ENCODE measurements around the gene ZSCAN16. TPM values are rescaled to one million over a fixed set of nuclear protein-coding genes. Genes with fewer than 3 reads are reported as not detected.

Gene ZSCAN16
- total RNA-seq, 1 donor from 2014 or later = 6.6 TPM

DNA sequence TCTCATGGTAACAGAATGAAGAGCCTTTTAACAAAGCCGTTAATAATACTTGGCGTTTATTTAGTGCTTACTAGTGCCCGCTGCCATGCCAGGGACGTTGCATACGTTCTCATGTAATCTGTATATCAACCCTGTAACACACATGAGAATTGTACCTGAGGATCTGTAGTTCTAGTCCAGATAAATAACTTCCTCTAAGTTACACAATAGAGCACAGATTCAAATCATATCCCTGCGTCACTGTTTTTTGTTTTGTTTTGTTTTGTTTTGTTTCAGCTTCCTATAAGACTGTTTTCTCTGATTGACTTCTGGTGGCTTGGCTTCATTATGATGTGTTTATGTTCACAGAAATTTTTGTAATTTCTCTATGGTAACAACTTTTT, 553 bp downstream of the ZSCAN16 start:
- intact Hi-C loops (cut with micrococcal nuclease) = loop anchor here (1.0 to 10.0 kb wide), 11 partner anchors 11 to 890 kb away; partner anchors contain the start of genes ZKSCAN4, ZKSCAN8, ZSCAN12 and ZSCAN23

DNA sequence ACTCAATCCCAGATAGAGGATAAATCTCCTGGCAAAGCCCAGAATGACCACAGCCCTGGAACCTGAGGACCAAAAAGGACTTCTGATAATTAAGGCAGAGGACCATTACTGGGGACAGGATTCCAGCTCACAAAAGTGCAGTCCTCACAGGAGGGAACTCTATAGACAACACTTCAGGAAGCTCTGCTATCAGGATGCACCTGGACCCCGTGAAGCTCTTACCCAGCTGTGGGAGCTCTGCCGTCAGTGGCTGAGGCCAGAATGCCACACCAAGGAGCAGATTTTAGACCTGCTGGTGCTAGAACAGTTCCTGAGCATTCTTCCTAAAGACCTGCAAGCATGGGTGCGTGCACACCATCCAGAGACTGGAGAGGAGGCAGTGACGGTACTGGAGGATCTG, 992 bp downstream of the ZSCAN16 start:
- intact Hi-C loops (cut with micrococcal nuclease) = loop anchor here (10.0 kb wide), 1 partner anchor 889 kb away; no protein-coding TSS in a partner anchor

DNA sequence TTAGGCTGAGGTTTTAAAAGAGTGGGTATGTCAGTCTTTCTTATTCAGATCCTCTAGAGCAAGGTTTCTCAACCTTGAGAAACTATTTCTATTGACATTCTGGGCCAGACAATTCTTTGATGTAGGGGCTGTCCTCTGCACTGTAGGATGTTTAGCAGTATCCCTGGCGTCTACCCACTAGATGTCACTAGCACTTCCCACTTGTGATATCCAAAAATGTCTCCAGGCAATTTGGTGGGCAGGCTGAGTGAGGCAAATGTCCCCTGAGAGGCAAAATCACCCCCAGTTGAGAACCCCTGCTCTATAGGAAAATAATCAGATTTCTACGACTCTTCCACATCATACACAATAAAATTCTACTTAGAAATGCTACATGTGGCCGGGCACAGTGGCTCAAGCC, 9.6 kb downstream of the ZSCAN16 start:
- intact Hi-C loops (cut with micrococcal nuclease) = loop anchor here (1.0 to 10.0 kb wide), 2 partner anchors 222 to 659 kb away; partner anchors contain the start of gene ZNF184

DNA sequence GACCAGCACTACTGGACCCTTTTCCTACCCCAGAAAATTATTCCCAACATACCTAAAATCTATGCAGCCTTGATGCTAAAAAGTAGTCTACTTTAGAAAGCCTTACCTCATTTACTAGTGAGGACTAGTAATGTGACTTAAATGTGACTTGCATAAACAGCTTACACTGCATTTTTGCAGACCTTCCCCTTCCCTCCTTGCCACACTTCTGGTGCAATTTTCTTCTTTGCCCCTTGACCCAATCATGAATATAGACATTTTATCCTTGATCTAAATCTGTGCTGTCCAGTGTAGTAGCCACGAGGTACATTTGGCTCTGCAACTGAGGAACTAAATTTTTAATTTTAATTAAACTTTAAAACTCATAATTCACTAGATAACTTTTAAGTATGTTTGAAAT, 10.3 kb downstream of the ZSCAN16 start:
- intact Hi-C loops (cut with micrococcal nuclease) = loop anchor here (1.0 to 10.0 kb wide), 5 partner anchors 222 to 957 kb away; partner anchors contain the start of gene ZNF184

DNA sequence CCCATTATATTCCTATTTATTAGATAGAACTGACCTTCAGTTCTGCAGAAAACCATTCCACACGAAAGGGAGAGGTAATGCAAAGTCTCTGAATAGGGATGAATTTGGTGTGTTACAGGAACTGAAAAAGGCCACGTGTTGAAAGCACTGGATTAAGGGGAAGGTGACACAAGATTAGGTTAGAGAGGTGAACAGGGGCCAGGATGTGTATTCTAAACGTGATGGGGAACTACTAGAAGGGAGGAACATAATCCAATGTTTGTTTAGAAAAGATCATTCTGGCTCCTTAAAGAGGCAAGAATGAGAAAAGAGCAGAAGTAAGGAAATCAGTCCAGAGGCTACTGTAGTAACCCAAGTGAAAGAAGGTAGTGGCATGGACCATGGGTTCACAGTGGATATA, 11.0 kb downstream of the ZSCAN16 start:
- intact Hi-C loops (cut with micrococcal nuclease) = loop anchor here (5.0 to 10.0 kb wide), 4 partner anchors 661 to 958 kb away; partner anchors contain the start of gene ZNF184

DNA sequence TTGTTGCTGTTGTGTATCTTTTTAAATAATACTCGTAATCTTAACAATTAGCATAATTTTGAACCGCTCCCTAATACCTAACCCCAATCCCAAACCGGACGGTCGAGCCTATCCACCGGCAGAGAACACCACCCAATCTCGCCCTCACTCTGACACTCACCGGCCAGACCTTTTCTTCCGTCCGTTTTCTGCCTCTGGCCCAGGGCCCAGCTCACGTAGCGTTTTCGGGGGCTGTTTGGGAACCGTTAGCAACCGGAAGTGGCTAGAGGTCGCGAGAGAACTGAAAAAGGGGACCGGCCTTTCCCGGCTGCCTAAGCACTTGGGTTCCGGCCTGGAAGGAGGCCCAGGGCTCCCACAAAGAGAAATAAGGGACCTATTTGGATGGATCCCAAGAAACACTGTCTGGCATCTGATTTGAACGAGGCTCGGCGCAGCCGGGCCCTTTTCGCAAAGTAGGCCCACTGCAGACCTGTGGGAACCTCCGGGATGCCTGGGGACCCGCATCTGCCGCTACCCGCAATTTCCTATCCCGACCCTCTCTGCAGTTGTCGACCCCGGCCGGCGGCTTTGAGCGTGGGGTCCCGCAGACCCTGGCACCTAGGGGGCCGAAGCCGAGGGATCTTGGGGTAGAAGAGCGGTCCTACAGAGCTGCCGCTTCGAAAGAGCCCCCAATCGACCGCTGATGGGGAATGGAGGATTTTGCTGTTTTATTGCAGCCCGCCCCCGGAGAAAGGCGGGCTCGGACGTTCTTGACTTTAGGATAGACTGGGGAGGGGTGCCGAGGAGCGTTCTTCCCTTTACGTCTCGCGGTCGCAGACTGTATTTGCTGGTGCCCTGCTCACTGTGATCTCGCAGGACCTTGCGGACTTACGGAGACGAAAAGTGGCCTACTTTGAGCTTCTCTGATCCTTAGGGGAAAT, 12.4 kb downstream of the ZSCAN16 start:
- intact Hi-C loops (cut with micrococcal nuclease) = loop anchor here (1.0 to 10.0 kb wide), 10 partner anchors 13 to 960 kb away; partner anchors contain the start of genes ZKSCAN4, ZNF184, ZSCAN16 and ZSCAN26

DNA sequence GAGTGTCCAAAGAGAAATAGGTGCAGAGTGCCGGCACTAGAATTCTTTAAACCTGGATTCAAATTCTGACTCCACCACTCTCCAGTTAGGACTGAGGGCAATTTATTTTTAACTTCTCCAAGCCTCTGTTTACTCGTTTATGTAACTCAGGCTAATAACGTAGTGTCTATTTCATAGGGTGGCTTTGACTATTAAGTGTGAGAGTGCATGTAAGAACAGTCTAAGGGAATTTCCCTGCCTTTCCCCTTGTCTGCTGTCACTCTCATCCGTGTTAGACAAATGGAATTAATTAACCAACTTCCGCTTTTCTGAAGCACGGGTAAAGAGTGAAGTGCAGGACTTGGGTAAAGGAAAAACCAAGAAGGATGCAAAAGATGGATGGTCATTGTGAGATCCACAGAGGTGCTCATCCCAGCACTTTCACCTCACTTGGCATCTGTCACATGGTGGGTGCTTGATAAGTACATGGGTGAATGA, 13.1 kb downstream of the ZSCAN16 start:
- intact Hi-C loops (cut with micrococcal nuclease) = loop anchor here (1.0 to 10.0 kb wide), 6 partner anchors 33 to 960 kb away; partner anchors contain the start of gene ZNF184

DNA sequence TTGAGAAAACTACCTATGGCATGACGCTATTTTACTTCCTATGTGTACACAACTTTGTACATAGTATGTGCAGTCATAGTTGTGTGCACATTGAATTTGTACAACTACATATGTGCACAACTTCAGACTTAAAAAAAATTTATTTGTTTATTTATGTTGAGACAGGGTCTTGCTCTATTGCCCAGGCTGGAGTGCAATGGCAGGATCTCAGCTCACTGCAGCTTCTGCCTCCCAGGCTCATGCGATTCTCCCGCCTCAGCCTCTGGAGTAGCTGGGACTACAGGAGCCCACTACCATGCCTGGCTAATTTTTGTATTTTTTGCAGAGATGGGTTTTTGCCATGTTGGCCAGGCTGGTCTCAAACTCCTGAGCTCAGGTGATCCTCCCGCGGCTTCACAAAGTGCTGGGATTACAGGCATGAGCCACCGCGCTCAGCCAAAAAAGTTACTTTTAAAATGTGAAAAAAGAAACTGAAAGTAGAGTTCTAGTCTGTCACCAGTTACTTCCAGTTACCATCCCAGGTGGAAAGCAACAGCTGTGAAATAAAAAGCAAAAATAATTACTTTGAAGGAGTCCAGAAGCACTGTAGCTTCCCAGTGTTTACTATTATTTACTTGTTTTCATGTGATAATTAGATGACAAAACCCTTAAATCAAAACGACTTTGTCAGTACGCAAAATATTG, 15.6 kb downstream of the ZSCAN16 start:
- intact Hi-C loops (cut with micrococcal nuclease) = loop anchor here (1.0 to 10.0 kb wide), 9 partner anchors 73 to 963 kb away; partner anchors contain the start of genes ZNF184 and ZSCAN23

DNA sequence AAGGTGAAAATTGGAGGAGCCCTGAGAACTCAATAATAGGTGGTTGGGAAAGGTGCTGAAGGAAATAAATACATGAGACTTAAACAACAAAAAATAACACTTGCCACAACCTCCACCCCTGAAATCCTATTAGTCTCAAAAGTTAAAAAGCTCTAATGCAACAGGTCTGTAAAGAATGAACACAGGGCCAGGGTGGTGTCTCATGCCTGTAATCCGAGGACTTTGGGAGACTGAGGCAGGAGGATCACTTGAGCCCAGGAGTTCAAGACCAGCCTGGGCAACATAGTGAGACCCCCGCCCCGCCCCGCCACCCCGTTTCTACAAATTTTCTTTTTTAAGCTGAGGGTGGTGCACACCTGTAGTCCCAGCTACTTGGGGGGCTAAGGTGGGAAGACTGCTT, 16.2 kb downstream of the ZSCAN16 start:
- intact Hi-C loops (cut with micrococcal nuclease) = loop anchor here (1.0 to 5.0 kb wide), 11 partner anchors 16 to 447 kb away; partner anchors contain the start of genes ZKSCAN3, ZKSCAN4, ZSCAN12 and ZSCAN16

DNA sequence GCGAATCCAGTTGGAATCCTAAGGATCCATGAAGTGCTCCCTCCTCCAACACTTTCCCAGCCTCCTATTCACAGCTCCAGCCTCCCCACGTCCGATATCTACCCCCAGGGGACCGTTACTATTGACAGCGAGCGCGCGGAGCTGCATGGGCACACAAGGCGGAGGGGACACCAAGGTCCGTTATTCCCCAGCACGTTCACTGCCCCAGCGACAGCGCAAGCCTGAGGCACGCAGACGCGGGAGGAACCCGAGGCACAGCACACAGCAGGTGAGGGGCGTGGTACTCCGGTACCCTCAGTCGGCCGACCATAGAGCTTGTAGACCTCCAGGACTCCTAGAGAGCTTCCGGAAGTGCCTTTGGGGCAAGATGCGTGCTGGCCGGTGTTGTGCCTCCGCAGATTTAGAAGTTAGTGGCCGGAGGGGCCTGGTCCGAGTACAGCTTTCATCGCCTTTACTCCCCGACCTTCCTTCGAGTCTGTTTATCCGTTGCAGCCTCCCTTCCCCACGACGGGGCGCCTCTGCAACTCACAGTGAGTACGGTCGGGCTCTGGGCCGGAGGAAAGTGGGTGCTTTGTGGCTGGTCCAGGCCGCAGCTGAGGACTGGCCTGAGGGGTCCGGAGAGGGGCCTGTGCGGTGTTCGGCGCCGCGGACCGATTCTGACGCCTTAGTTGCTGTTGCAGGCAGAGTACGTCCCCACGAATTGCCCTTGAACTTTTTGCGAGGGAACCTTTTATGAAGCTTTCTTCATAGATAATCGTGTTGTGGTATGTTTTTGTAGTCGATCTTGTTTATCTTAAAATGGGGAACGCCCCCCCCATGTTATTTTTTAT, 17.3 kb downstream of the ZSCAN16 start, which contains the start of gene ZKSCAN8:
TSS of gene ZKSCAN8 (plus strand) at position 384 of the 830 bp plus-strand sequence. CDS start 6,525 bp downstream, outside the sequence.
- intact Hi-C loops (cut with micrococcal nuclease) = loop anchor here (1.0 to 5.0 kb wide), 10 partner anchors 17 to 446 kb away; partner anchors contain the start of genes ZKSCAN3, ZKSCAN4, ZSCAN12 and ZSCAN16

DNA sequence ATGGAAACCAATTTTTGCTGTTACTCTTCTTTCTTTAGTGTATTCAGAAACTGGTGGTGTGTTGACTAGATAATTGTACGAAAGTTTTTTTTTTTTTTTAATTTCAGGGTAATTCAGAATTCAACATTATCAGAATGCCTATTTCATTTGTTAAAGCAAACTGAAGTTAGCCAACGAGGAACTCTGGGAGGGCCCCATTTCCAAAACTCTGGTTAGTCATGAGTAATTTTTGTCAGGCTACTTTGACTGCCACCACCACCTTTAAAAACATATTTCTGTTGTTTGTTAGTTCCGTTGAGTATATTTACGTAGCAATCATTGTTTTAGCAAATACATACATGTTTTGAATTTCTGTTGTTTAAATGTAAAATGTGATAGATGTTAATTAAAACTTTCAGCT, 18.0 kb downstream of the ZSCAN16 start:
- intact Hi-C loops (cut with micrococcal nuclease) = loop anchor here (5.0 kb wide), 2 partner anchors 335 to 445 kb away; a partner anchor contains a TSS

DNA sequence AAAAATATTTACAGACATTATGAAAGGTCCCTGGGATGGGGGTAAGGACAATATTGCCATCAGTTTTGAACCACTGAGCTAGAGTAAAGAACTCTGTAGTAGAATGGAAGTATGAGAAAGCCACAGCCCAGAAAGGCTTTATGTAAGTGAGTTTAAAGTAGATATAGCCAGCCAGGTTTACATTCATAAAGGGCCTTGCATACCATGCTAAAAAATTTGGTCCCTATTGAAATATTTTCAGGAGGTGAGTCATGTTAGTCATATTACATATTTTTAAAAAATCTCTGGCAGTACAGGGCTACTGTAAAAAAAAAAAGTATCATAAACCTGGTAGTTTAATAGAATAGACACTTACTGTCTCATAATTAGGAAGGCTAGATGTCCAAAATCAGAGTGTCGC, 20.8 kb downstream of the ZSCAN16 start:
- intact Hi-C loops (cut with micrococcal nuclease) = no loop called here

DNA sequence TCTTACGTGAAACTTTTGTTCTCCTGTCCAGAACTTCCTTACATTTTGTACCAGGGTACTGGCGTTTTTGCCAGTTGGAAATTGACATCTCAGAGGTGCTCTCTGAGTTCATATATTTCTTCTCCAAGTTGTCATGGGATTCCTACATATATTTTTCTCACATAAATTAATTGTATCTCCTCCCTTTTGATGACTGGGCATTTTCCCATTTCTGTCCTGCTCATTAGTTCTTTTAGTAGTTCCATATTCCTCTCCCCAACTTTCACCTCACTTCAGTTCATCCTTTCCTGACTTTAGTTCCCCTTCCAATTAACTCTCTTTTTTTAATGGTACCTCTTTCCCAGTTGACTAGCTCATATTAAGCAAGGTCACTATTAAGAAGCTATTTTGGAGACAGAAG, 28.1 kb downstream of the ZSCAN16 start:
- intact Hi-C loops (cut with micrococcal nuclease) = no loop called here

DNA sequence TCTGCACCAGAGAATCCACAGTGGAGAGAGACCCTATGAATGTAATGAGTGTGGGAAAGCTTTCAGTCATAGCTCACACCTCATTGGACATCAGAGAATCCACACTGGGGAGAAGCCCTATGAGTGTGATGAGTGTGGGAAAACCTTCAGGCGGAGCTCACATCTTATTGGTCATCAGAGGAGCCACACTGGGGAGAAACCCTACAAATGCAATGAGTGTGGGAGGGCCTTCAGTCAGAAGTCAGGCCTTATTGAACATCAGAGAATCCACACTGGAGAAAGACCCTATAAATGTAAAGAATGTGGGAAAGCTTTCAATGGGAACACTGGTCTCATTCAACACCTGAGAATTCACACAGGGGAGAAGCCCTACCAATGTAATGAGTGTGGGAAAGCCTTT, 29.1 kb downstream of the ZSCAN16 start:
- intact Hi-C loops (cut with micrococcal nuclease) = no loop called here

DNA sequence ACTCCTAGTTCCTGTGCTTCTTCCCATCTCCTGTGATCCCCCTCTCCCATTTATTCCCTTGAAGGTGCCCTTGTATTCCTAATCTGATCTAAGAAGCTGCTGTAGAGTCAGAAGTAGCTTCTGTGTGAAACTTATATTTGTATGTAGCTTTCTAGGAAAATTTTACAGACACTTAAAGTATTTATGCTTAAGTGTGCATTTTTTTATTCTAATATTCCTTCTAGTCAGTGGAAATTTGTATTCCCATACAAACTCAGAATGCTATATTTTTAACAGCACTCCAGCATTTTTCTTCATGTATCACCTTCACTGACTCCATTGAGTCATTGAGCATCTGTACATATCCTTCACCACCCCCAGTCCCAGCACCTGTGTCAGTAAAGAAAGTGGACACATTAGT, 29.9 kb downstream of the ZSCAN16 start:
- intact Hi-C loops (cut with micrococcal nuclease) = no loop called here

DNA sequence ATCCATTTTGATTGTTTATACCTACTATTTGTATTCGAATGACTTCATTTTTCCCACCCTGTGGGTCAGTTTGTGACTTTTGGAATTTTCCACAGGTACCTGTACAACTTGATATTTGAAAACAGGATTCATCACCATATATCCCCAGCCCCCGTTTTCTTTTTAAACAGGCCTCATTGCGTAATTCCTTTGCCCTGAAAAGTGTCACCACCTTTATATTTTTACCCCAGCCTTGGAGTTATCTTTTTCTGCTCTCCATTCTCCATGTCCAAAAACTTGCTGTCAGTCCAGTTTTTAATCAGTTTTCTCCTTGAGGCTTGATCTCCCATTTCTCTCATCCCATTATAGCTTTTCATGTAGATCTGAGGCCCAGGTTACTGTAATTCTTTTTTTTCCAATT, 33.9 kb downstream of the ZSCAN16 start:
- intact Hi-C loops (cut with micrococcal nuclease) = no loop called here

DNA sequence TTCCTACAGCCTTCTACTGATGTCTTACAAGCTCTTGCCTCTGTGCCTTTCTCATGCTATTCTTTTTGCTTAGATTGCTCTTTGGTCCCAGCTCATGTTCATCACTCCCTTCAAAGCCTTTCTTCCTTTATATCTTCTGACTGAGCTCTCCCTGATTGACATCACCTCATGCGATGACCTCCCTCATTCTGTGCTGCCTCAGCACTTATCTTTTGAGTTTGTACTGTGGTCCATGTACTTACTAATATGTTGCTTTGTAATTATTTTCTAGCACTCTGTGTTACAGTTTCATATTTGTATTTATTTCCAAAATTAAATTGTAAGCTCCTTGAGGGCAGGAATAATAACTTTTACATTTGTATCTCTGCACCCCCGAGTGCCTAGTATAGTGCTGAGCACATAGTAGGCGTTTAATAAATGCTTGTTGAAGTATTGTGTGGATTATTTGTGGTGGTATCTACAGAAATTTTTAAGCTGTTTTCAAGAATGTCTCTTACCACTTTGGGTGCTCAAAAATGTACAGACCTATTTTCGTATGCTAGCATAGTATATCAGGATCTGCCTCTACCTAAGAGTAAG, 34.7 kb downstream of the ZSCAN16 start:
- intact Hi-C loops (cut with micrococcal nuclease) = no loop called here

DNA sequence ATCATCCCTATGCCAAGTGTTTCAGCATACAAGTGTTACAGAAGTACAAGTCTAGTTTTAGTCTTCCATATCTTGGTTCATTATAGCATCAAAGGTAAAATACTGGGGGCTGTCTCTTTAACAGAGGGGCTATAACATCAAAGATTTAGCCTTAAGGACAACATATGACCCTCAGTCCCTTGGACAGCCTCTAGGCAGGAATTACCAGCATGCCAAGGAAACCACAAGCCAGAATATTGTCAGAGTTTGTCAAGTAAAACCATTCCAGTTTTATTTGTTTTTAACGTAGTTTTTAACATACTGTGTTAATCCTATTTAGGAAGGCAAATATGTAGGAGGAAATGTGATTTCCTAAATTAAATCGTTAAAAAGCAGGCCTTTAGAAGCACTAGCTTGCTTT, 35.8 kb downstream of the ZSCAN16 start:
- intact Hi-C loops (cut with micrococcal nuclease) = no loop called here

DNA sequence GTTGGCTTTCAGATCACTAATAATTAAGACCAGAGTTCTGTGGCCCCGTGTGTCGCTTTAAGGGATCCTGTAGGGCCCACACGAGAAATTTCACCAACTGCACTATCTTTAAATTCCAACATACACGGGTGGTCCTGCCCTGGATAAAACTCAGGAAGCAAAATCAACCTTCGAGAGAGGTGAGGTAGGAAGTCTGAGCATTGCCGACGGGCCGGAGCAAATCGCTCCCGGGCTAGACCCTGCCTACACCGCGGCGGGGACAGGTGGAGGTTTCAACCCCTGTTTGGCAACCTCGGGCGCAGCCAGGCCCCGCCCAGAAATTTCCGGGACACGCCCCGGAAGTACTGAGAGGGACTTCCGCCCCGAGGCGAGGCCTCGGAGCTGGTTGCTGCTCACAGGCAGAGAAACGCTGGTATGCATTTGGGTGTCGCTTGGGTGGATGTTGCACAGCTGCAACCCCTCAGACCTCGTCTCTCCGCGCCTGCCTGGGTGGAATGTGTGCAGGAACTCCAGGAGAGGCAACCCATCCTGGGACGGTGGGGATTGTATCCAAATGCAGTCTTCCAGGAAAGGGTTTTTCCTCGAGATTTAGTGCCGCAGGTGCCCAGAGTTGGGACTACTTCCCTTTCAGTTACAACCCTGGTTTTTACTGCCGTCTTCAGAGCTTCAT, 37.1 kb downstream of the ZSCAN16 start:
- intact Hi-C loops (cut with micrococcal nuclease) = no loop called here
